HepG2 (cell line): Measurements from ENCODE around the gene ERFL. TPM values are rescaled to one million over a fixed set of nuclear protein-coding genes. Genes with fewer than 3 reads are reported as not detected.

Experiments
- DMAP1 ChIP-seq: IDR thresholded peaks from 2 replicates; pipeline ENCODE4 v1.6.1; 2016
- ELF1 ChIP-seq: sonication (generic); formaldehyde crosslinking; IDR thresholded peaks from 2 replicates; pipeline ENCODE4 v1.4.0; 2020; ENCODE audit warnings: missing genetic modification reagents
- HNRNPUL1 ChIP-seq: fragments of 200-400 bp; formaldehyde crosslinking; IDR thresholded peaks from 2 replicates; pipeline ENCODE4 v1.6.1; 2017; ENCODE audit warnings: low read depth, mild to moderate bottlenecking, low read length, moderate library complexity
- ISL2 ChIP-seq: sonication (generic); formaldehyde crosslinking; IDR thresholded peaks from 2 replicates; pipeline ENCODE4 v1.5.0; 2020; ENCODE audit warnings: missing genetic modification reagents
- NFE2L2 ChIP-seq: fragments of 150-350 bp; IDR thresholded peaks from 2 replicates; pipeline ENCODE4 v1.6.1; 2014; ENCODE audit warnings: low read length
- NFIB ChIP-seq: sonication (generic); formaldehyde crosslinking; IDR thresholded peaks from 2 replicates; pipeline ENCODE4 v1.9.0; 2021; ENCODE audit warnings: missing genetic modification reagents, mild to moderate bottlenecking, borderline replicate concordance
- PAWR ChIP-seq: sonication (generic); formaldehyde crosslinking; IDR thresholded peaks from 2 replicates; pipeline ENCODE4 v1.4.0; 2020; ENCODE audit warnings: missing genetic modification reagents, mild to moderate bottlenecking, borderline replicate concordance
- ZNF121 ChIP-seq: sonication (generic); formaldehyde crosslinking; IDR thresholded peaks from 2 replicates; pipeline ENCODE4 v1.5.0; 2020; ENCODE audit warnings: mild to moderate bottlenecking, missing genetic modification reagents
- ZNF326 ChIP-seq: sonication (generic); formaldehyde crosslinking; IDR thresholded peaks from 2 replicates; pipeline ENCODE4 v1.4.0; 2020; ENCODE audit warnings: missing genetic modification reagents, borderline replicate concordance
- ZNF550 ChIP-seq: sonication (generic); formaldehyde crosslinking; IDR thresholded peaks from 2 replicates; pipeline ENCODE4 v1.4.0; 2020; ENCODE audit warnings: mild to moderate bottlenecking, missing genetic modification reagents, borderline replicate concordance
- polyA plus RNA-seq, 8 experiments: library from polyadenylated mRNA; depleted of rRNA in 3 of 8; stranded (reverse) in 7 of 8; unstranded in 1 of 8; fragments of >200 nt; fragmentation: Illumina TruSeq in 4 of 8; extraction: Trizol in 4 of 8; gene quantifications; 2 replicates each; pipeline versions ENCODE4 v1.2.1 to v1.2.3, GENCODE V29; 2011 to 2016; ENCODE audit warnings: low read depth in 4 of 8, missing spikeins in 1 of 8, mixed read lengths in 1 of 8; ENCODE audit not compliant: insufficient read depth in 1 of 8
- total RNA-seq, 5 experiments: library from RNA; depleted of rRNA; stranded (reverse); fragments of >200 nt; fragmentation: Illumina TruSeq; extraction: Trizol; gene quantifications; 2 replicates each; pipeline ENCODE4 v1.2.3, GENCODE V29; 2016; ENCODE audit warnings: low read depth in 1 of 5
- TF ChIP-seq, protein P1 (sequence below): IDR thresholded peaks from 2 replicates; pipeline ENCODE4 v1.6.1; 2016; ENCODE audit warnings: mild to moderate bottlenecking
- TF ChIP-seq, protein P2 (sequence below): sonication (generic); formaldehyde crosslinking; IDR thresholded peaks from 2 replicates; pipeline ENCODE4 v1.4.0; 2020; ENCODE audit warnings: missing genetic modification reagents, borderline replicate concordance
- TF ChIP-seq, protein P3 (sequence below): sonication (generic); formaldehyde crosslinking; conservative IDR thresholded peaks from 2 replicates; pipeline ENCODE4 v1.8.0; 2022; ENCODE audit warnings: low read depth, missing genetic modification reagents
- TF ChIP-seq, protein P4 (sequence below): sonication (generic); formaldehyde crosslinking; IDR thresholded peaks from 2 replicates; pipeline ENCODE4 v1.4.0; 2020; ENCODE audit warnings: low read depth, mild to moderate bottlenecking, missing genetic modification reagents
- TF ChIP-seq, protein P5 (sequence below): IDR thresholded peaks from 2 replicates; pipeline ENCODE4 v1.6.1; 2016; ENCODE audit warnings: control low read depth
- TF ChIP-seq, protein P6 (sequence below): sonication (generic); formaldehyde crosslinking; IDR thresholded peaks from 2 replicates; pipeline ENCODE4 v1.4.0; 2020; ENCODE audit warnings: missing genetic modification reagents

The ERFL gene
- total and polyA plus RNA-seq, 2 of the 13 experiments (the other 11 are each of a cell fraction or from before 2014, with no cell fraction given) = not detected

DNA sequence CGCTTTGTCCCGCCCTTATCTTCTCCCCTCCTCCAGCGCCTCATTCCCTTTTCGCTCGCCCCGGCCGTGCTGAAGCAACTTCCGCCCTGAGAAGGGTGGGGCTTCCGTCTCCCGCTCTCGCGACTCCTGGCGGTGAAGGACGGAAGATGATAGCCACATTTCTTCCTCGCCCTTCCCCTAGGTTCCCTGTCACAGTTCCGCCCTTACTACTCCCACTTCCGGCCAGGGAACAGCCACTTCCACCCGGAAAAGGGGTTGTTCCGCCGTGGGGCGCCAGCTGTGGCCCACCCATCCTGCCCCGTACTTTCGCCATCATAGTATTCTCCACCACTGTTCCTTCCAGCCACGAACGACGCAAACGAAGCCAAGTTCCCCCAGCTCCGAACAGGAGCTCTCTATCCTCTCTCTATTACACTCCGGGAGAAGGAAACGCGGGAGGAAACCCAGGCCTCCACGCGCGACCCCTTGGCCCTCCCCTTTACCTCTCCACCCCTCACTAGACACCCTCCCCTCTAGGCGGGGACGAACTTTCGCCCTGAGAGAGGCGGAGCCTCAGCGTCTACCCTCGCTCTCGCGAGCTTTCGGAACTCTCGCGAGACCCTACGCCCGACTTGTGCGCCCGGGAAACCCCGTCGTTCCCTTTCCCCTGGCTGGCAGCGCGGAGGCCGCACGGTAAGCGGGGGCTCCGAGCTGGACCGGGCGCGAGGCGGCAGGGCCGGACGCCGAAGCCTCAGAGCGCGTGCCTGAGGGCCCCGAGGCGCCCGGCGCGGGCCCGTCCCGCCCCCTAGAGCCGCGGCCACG lies 68.4 kb downstream of the ERFL start, which contains the start of gene RPS19 (continued):
- TF ChIP-seq ZNF550 (CRISPR knock-in tag) = no peak
- TF ChIP-seq, protein P1, sequence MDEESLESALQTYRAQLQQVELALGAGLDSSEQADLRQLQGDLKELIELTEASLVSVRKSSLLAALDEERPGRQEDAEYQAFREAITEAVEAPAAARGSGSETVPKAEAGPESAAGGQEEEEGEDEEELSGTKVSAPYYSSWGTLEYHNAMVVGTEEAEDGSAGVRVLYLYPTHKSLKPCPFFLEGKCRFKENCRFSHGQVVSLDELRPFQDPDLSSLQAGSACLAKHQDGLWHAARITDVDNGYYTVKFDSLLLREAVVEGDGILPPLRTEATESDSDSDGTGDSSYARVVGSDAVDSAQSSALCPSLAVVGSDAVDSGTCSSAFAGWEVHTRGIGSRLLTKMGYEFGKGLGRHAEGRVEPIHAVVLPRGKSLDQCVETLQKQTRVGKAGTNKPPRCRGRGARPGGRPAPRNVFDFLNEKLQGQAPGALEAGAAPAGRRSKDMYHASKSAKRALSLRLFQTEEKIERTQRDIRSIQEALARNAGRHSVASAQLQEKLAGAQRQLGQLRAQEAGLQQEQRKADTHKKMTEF = peak; percentile 93
- TF ChIP-seq, protein P2, sequence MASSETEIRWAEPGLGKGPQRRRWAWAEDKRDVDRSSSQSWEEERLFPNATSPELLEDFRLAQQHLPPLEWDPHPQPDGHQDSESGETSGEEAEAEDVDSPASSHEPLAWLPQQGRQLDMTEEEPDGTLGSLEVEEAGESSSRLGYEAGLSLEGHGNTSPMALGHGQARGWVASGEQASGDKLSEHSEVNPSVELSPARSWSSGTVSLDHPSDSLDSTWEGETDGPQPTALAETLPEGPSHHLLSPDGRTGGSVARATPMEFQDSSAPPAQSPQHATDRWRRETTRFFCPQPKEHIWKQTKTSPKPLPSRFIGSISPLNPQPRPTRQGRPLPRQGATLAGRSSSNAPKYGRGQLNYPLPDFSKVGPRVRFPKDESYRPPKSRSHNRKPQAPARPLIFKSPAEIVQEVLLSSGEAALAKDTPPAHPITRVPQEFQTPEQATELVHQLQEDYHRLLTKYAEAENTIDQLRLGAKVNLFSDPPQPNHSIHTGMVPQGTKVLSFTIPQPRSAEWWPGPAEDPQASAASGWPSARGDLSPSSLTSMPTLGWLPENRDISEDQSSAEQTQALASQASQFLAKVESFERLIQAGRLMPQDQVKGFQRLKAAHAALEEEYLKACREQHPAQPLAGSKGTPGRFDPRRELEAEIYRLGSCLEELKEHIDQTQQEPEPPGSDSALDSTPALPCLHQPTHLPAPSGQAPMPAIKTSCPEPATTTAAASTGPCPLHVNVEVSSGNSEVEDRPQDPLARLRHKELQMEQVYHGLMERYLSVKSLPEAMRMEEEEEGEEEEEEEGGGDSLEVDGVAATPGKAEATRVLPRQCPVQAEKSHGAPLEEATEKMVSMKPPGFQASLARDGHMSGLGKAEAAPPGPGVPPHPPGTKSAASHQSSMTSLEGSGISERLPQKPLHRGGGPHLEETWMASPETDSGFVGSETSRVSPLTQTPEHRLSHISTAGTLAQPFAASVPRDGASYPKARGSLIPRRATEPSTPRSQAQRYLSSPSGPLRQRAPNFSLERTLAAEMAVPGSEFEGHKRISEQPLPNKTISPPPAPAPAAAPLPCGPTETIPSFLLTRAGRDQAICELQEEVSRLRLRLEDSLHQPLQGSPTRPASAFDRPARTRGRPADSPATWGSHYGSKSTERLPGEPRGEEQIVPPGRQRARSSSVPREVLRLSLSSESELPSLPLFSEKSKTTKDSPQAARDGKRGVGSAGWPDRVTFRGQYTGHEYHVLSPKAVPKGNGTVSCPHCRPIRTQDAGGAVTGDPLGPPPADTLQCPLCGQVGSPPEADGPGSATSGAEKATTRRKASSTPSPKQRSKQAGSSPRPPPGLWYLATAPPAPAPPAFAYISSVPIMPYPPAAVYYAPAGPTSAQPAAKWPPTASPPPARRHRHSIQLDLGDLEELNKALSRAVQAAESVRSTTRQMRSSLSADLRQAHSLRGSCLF = no peak; the same call in 1 of the 2 replicates
- TF ChIP-seq ISL2 (CRISPR knock-in tag) = peak; percentile 29; the same call in 1 of the 2 replicates
- TF ChIP-seq ZNF121 = peak; percentile 27; the same call in 1 of the 2 replicates
- TF ChIP-seq, protein P3, sequence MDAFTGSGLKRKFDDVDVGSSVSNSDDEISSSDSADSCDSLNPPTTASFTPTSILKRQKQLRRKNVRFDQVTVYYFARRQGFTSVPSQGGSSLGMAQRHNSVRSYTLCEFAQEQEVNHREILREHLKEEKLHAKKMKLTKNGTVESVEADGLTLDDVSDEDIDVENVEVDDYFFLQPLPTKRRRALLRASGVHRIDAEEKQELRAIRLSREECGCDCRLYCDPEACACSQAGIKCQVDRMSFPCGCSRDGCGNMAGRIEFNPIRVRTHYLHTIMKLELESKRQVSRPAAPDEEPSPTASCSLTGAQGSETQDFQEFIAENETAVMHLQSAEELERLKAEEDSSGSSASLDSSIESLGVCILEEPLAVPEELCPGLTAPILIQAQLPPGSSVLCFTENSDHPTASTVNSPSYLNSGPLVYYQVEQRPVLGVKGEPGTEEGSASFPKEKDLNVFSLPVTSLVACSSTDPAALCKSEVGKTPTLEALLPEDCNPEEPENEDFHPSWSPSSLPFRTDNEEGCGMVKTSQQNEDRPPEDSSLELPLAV (CRISPR knock-in tag) = no peak
- TF ChIP-seq PAWR (CRISPR knock-in tag) = no peak
- no peak for TF ChIP-seq NFIB (CRISPR knock-in tag)
- no peak for TF ChIP-seq NFE2L2
- TF ChIP-seq ZNF326 (CRISPR knock-in tag) = no peak
- TF ChIP-seq HNRNPUL1 = no peak
- peak; percentile 99 for TF ChIP-seq ELF1
- TF ChIP-seq, protein P4, sequence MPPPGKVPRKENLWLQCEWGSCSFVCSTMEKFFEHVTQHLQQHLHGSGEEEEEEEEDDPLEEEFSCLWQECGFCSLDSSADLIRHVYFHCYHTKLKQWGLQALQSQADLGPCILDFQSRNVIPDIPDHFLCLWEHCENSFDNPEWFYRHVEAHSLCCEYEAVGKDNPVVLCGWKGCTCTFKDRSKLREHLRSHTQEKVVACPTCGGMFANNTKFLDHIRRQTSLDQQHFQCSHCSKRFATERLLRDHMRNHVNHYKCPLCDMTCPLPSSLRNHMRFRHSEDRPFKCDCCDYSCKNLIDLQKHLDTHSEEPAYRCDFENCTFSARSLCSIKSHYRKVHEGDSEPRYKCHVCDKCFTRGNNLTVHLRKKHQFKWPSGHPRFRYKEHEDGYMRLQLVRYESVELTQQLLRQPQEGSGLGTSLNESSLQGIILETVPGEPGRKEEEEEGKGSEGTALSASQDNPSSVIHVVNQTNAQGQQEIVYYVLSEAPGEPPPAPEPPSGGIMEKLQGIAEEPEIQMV (CRISPR knock-in tag) = peak; percentile 16; the same call in 1 of the 2 replicates
- TF ChIP-seq DMAP1 (CRISPR knock-in tag) = peak; percentile 87
- TF ChIP-seq, protein P5, sequence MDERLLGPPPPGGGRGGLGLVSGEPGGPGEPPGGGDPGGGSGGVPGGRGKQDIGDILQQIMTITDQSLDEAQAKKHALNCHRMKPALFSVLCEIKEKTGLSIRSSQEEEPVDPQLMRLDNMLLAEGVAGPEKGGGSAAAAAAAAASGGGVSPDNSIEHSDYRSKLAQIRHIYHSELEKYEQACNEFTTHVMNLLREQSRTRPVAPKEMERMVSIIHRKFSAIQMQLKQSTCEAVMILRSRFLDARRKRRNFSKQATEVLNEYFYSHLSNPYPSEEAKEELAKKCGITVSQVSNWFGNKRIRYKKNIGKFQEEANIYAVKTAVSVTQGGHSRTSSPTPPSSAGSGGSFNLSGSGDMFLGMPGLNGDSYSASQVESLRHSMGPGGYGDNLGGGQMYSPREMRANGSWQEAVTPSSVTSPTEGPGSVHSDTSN (CRISPR knock-in tag) = no peak
- TF ChIP-seq, protein P6, sequence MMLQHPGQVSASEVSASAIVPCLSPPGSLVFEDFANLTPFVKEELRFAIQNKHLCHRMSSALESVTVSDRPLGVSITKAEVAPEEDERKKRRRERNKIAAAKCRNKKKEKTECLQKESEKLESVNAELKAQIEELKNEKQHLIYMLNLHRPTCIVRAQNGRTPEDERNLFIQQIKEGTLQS (CRISPR knock-in tag) = no peak
